ENCODE results near the gene BBS10.

DNA sequence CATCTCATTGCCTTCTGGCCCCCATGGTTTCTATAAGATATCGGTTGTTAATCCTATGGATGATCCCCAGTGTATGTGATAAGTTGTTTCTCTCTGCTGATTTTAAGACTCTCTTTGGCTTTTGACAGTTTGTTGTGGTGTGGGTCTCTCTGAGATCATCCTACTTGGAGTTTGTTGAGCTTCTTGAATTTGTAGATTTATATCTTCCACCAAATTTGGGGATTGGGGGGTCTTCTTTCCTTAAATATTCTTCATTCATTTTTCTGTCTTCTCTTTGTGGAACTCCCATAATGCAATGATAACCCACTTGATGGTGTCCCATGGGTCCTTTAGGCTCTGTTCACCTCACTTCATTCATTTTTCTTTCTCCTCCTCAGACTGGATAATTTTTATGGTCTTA, 20.0 kb upstream of the BBS10 start:
- TF ChIP-seq SIN3A (conservative IDR thresholded peaks at IDR 0.05 in 1 of 2, IDR thresholded peaks at IDR 0.05 in 1 of 2; ENCODE audit: low read depth in 1 of 2, low read length in 2 of 2) (no peak), CTCF (IDR thresholded peaks at IDR 0.05; ENCODE audit: control extremely low read depth in 1 of 3, insufficient read depth in 1 of 3, low read depth in 1 of 3, low read length in 3 of 3) (no peak), POLR2A (IDR thresholded peaks at IDR 0.05; ENCODE audit: control extremely low read depth in 1 of 2, low read depth in 2 of 2, low read length in 2 of 2) (no peak), TAF1 (IDR thresholded peaks at IDR 0.05; ENCODE audit: low read depth, low read length) (no peak), TEAD4 (IDR thresholded peaks at IDR 0.05; ENCODE audit: low read depth, low read length) (no peak)

All from H1 (cell line).